Brain microvascular endothelial cell (primary cell): Measurements from ENCODE around the gene WSCD2.

Experiments
- DNase-seq: peaks from one replicate; pipeline ENCODE4 v3.0.0-alpha.2; 2020
- H3K27ac ChIP-seq: fragments of 250-450 bp; sonication (Bioruptor Pico); 2 replicates; pipeline ENCODE4 v1.5.1; 2020; ENCODE audit warnings: mild to moderate bottlenecking, moderate library complexity
- H3K27me3 ChIP-seq: fragments of 250-450 bp; sonication (Bioruptor Pico); replicated peaks from 2 replicates; pipeline ENCODE4 v1.5.1; 2020; ENCODE audit warnings: mild to moderate bottlenecking
- H3K36me3 ChIP-seq: fragments of 250-450 bp; sonication (Bioruptor Pico); replicated peaks from 2 replicates; pipeline ENCODE4 v1.5.1; 2020; ENCODE audit warnings: mild to moderate bottlenecking
- H3K4me3 ChIP-seq: 2 replicates; pipeline ENCODE4 v1.5.1; 2011; ENCODE audit warnings: low read depth, mild to moderate bottlenecking, control low read depth, low read length, moderate library complexity
- CTCF ChIP-seq: IDR thresholded peaks from 2 replicates; pipeline ENCODE4 v1.5.1; 2011; ENCODE audit warnings: low read depth, mild to moderate bottlenecking, moderate library complexity, low read length, control low read depth, inconsistent platforms; ENCODE audit errors: missing control alignments
- in situ Hi-C: cut with HindIII; loops from 2 replicates; pipeline ENCODE4 v1.10.0; 2017; ENCODE audit warnings: low sequenced_read_pairs, low pct_ligation_motif_present

The WSCD2 gene

GRCh38 chr12:108239378-108239777, 110.3 kb downstream of the WSCD2 start:
- Histone ChIP-seq H3K27me3 (no peaks in the 10 kb centered on the region), H3K4me3 (no peak overlapping the region), H3K27ac (no peak overlapping the region), H3K36me3 (no peaks in the 10 kb centered on the region)
- in situ Hi-C loops = no loop called here
- no peak for DNase-seq
- TF ChIP-seq CTCF = no peak

- H3K27me3 ChIP-seq = no peaks in the 10 kb centered on the region
- in situ Hi-C loops = no loop called here
- TF ChIP-seq CTCF = no peak
- no peak overlapping the region for H3K27ac ChIP-seq
- no peaks in the 10 kb centered on the region for H3K36me3 ChIP-seq
- no peak for DNase-seq
- H3K4me3 ChIP-seq = no peak overlapping the region
Measured at GRCh38 chr12:108240027-108240785, 111.1 kb downstream of the WSCD2 start.

GRCh38 chr12:108240928-108241327, 111.8 kb downstream of the WSCD2 start:
- TF ChIP-seq CTCF = no peak
- H3K27ac ChIP-seq = no peak overlapping the region
- in situ Hi-C loops = no loop called here
- no peak overlapping the region for H3K4me3 ChIP-seq
- no peaks in the 10 kb centered on the region for H3K27me3 ChIP-seq
- DNase-seq = no peak
- no peaks in the 10 kb centered on the region for H3K36me3 ChIP-seq

- Histone ChIP-seq H3K27ac (no peak overlapping the region), H3K4me3 (no peak overlapping the region), H3K27me3 (no peaks in the 10 kb centered on the region), H3K36me3 (no peaks in the 10 kb centered on the region)
- in situ Hi-C loops = no loop called here
- TF ChIP-seq CTCF = no peak
- DNase-seq = no peak
Measured at GRCh38 chr12:108241986-108242703, 113.1 kb downstream of the WSCD2 start.

GRCh38 chr12:108247130-108247529, 118.0 kb downstream of the WSCD2 start:
- DNase-seq = no peak
- Histone ChIP-seq H3K27ac (no peak overlapping the region), H3K27me3 (no peaks in the 10 kb centered on the region), H3K36me3 (no peaks in the 10 kb centered on the region), H3K4me3 (no peak overlapping the region)
- in situ Hi-C loops = no loop called here
- no peak for TF ChIP-seq CTCF
